T1000 (cell line): ENCODE results near the gene PTPN13.

ENCODE experiments used
- DNase-seq: peaks from one replicate; lab custom pipeline; 2025; ENCODE audit warnings: mixed read lengths; lab: John Stamatoyannopoulos, UW

PTPN13 gene

GRCh38 chr4:86587381-86588140, 6.6 kb upstream of the PTPN13 start:
- DNase-seq = no peak

DNA sequence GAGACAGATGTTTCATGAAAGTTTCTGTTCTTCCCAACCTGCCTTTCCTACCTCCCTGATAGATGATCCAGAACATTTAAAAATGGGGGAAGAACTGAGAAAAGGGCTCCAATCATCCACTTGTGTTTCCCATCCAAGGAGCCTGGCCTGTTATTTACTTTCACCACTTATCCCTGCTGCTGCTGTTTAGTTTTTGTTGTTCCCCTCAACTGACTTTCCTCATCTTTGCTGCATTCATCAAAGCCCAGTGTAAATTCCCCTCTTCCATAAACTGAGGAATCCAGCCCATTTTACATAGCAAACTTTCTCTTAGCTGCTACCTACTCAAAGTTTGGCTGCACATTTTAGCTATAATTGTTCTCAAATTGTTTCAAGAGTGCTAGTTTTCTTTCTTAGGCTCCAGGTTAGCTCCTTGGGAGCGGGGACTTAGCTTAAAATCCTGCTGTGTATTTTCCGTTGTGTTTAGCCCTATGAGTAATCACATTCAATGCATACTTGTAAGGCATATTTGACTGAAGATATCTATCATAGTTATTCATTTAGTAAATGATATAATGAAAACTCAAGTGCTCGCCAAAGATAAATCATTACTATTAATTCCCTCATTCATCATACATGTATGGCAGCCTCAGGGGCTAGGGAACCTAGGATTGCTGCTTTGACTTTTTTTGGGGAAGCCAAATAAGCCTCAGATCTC, 1.4 kb upstream of the PTPN13 start:
- no peak for DNase-seq

- DNase-seq = no peak
Measured at GRCh38 chr4:86594559-86595425, 677 bp downstream of the PTPN13 start.

- DNase-seq = no peak
Measured at GRCh38 chr4:86595426-86595805, 1.3 kb downstream of the PTPN13 start.

- DNase-seq = no peak
Measured at GRCh38 chr4:86596807-86597206, 2.7 kb downstream of the PTPN13 start.

GRCh38 chr4:86600007-86600653, 6.0 kb downstream of the PTPN13 start:
- no peak for DNase-seq

- DNase-seq = no peak
Measured at GRCh38 chr4:86603311-86603885, 9.3 kb downstream of the PTPN13 start.

- no peak for DNase-seq
Measured at GRCh38 chr4:86606809-86607208, 12.7 kb downstream of the PTPN13 start.

- no peak for DNase-seq
Measured at GRCh38 chr4:86608757-86609375, 14.8 kb downstream of the PTPN13 start.

DNA sequence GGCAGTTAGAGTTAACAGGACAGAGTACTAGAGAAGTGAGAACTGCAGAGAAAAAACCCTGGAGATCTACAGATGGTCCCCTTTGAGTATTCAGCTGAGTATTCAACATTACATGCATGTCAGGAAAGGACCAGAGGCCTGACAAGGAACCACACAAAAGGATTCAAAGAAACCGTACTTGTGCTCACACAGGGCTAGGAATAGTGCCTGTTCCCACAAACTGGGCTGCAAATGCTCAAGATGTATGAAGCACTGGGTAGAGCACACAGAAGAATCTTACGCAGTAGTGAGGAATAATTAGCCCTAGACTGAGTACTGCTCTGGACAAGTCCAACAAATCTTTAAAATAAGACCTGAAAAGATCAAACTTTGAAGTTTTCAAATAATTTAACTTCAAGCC, 17.6 kb downstream of the PTPN13 start:
- DNase-seq = no peak

DNA sequence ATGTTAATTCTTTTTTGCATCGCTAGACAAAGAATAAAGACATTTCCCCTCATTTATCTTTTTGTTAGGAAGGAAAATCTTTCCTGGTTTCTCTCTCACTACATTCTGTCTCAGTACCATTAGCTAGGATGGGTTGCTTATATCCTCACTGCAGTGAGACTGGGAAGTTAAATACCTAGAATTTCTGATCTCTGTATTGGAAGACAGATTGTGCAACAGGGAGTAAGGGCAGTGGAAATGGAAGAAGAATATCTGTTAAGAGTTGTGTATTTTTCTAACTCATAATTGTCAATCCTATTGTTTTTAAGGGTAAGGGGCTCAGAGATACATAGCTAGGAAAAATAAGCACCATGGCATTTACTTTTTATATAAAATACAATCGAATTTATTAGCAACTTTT, 19.6 kb downstream of the PTPN13 start:
- DNase-seq = no peak

- no peak for DNase-seq
Measured at GRCh38 chr4:86614865-86615264, 20.8 kb downstream of the PTPN13 start.

- no peak for DNase-seq
Measured at GRCh38 chr4:86615501-86615900, 21.4 kb downstream of the PTPN13 start.

DNA sequence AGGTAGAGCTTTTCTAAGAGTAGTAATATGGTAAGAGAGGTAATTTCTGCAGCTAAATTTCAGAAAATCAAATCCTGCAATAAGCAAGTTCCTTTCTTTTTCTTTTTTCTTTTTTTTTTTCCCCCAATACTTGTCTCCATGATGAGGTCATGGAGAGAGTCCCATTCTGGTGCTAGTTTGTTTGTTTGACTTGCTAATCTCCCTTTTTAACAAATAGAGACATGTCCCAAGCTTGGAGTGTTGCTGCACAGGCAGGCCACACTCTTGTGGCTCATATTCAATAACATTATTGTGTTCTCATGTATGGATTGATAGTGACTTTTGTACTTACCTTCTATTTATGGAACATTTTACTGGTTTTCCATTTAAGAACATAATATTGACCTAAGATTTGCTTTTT, 25.5 kb downstream of the PTPN13 start:
- DNase-seq = no peak

- no peak for DNase-seq
Measured at GRCh38 chr4:86621435-86621834, 27.3 kb downstream of the PTPN13 start.

DNA sequence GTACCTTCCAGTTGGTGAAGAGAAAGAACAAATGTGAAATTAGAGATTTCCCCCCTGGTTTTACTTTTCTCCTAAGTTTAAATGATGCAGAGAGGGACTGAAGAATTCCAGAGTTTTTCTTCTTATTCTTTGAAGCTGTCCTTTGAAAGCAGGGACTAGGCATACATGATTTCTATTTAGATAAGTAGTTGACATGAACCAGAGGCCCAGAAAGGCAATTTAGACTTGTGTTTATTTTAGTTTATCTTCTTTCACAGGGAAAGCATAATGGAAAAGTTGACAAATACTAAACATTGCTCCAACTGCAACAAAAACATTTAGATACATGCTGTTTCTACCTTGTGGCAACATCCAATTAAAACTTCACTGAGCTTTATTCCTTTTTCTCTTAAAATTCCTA, 32.0 kb downstream of the PTPN13 start:
- no peak for DNase-seq

- no peak for DNase-seq
Measured at GRCh38 chr4:86627462-86628135, 33.5 kb downstream of the PTPN13 start.

GRCh38 chr4:86630629-86631028, 36.5 kb downstream of the PTPN13 start:
- DNase-seq = no peak

DNA sequence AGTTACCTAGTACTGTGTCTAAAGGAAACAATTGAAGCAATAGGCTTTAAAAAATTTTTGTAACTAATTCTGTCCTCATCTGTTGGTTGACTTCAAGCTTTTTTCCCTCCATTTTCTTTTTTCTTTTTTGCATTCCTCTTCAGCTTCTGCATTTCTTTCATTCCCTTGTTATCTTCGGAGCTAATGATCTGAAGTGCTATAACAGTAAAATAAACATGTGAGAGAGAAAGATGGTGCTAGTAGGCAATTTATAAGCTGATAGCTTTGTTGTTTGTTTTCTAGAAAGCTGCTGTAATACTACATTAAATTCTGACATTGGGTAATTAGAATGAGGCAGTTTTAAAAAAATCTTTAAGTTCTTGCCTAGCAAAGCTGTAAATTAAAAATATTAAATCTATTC, 37.1 kb downstream of the PTPN13 start:
- no peak for DNase-seq

- no peak for DNase-seq
Measured at GRCh38 chr4:86633854-86634253, 39.7 kb downstream of the PTPN13 start.

DNA sequence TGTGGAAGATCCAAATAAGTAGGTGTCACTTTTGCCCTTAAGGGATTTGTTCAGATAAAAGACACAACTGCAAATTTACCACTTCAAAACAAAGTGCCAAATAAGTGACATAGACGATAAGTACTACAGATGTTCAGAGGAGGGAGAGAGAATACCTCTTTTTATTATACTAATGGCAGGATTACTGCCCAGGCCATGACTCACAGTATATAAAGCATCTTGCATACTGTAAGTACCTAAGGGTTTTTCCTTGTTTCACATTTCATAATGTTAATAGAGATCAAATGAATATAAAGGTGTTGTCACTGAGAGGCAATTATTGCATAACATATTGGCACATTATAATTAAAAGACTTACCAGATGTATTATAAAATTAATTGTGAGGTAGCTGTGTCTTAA, 46.4 kb downstream of the PTPN13 start:
- no peak for DNase-seq
